ENCODE data around the gene TP63.

DNA sequence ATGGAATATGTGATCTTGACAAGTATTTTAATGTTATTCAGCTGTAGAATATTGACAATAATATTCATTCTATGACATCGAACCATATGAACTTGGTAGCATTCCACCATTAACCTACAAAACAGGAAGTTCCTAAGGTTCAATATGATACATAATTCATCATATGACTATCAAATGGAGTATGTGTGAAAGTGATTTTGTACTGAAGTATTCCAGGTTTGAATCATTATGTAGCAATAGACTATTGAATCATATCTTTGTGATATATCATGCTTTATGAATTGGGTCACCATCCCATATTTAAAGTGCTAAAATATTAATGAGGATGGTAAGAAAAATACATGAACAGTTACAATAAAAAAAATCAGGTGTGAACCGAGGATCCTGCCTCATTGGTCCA lies 95.1 kb downstream of the TP63 start:
- TF ChIP-seq TAF1 (IDR thresholded peaks at IDR 0.05; ENCODE audit: low read depth) = no peak
- no peak for TF ChIP-seq TEAD4 (IDR thresholded peaks at IDR 0.05)
- TF ChIP-seq YY1 (IDR thresholded peaks at IDR 0.05; ENCODE audit: low read depth) = no peak
